CD4-positive, alpha-beta T cell (primary cell): ENCODE data around the gene CSF1R. TPM values are rescaled to one million over a fixed set of nuclear protein-coding genes. Genes with fewer than 3 reads are reported as not detected.

Experiments used
- ATAC-seq: fragments of 200-7000 bp; cut with Tn5 transposase; one replicate; pipeline ENCODE4 v1.10.0; 2022; ENCODE audit warnings: mild to moderate bottlenecking; ENCODE audit not compliant: poor library complexity
- CTCF ChIA-PET: fragments of 350-600 bp; sonication (Branson Sonifier 250); formaldehyde crosslinking; loops from one replicate; lab custom pipeline; 2021; ENCODE audit warnings: antibody characterized with exemption, inconsistent platforms; lab: Charles Lee
- POLR2A ChIA-PET: fragments of 350-600 bp; sonication (Branson Sonifier 250); formaldehyde crosslinking; loops from one replicate; lab custom pipeline; 2021; ENCODE audit warnings: antibody characterized with exemption, inconsistent platforms; lab: Charles Lee
- DNase-seq, 14 experiments: peaks; one replicate each; pipeline ENCODE4 v3.0.0-alpha.2; 2013 to 2020; ENCODE audit warnings: mixed read lengths in 2 of 14
- H3K27ac ChIP-seq, 2 donors: one replicate each; pipeline versions ENCODE4 v1.5.1 to v1.7.0; 2013; ENCODE audit warnings: low read length in 2 of 2, low read depth in 1 of 2, mild to moderate bottlenecking in 1 of 2
- H3K27me3 ChIP-seq, 2 experiments: 1 replicate in 1 of 2; 2 replicates in 1 of 2; pipeline versions ENCODE4 v1.6.1 to v1.7.0; 2013; ENCODE audit warnings: low read length in 2 of 2, control low read depth in 1 of 2, mild to moderate bottlenecking in 1 of 2, moderate library complexity in 1 of 2; ENCODE audit not compliant: insufficient read depth in 2 of 2, control insufficient read depth in 1 of 2
- H3K36me3 ChIP-seq: one replicate; pipeline ENCODE4 v1.6.1; 2013; ENCODE audit warnings: low read length, control low read depth; ENCODE audit not compliant: insufficient read depth
- H3K4me1 ChIP-seq: one replicate; pipeline ENCODE4 v1.6.1; 2013; ENCODE audit warnings: low read length, control low read depth; ENCODE audit not compliant: insufficient read depth
- H3K4me3 ChIP-seq: one replicate; pipeline ENCODE4 v1.5.1; 2013; ENCODE audit warnings: mild to moderate bottlenecking, low read length, moderate library complexity
- H3K9me3 ChIP-seq, 2 experiments: 1 replicate in 1 of 2; 2 replicates in 1 of 2; pipeline versions ENCODE4 v1.6.1 to v1.7.0; 2013; ENCODE audit warnings: low read length in 2 of 2, mild to moderate bottlenecking in 2 of 2, control low read depth in 1 of 2, moderate library complexity in 1 of 2; ENCODE audit not compliant: control insufficient read depth in 1 of 2, insufficient read depth in 1 of 2
- H3K27ac Mint-ChIP-seq: one replicate; pipeline ENCODE4 v1.8.0; 2020; ENCODE audit warnings: mixed read lengths
- H3K27me3 Mint-ChIP-seq: one replicate; pipeline ENCODE4 v1.8.0; 2021; ENCODE audit warnings: mixed read lengths
- H3K36me3 Mint-ChIP-seq: one replicate; pipeline ENCODE4 v1.8.0; 2021; ENCODE audit warnings: low read depth, mixed read lengths
- H3K4me1 Mint-ChIP-seq: one replicate; pipeline ENCODE4 v1.8.0; 2021; ENCODE audit warnings: low read depth, mixed read lengths
- H3K4me3 Mint-ChIP-seq: one replicate; pipeline ENCODE4 v1.8.0; 2020; ENCODE audit warnings: mild to moderate bottlenecking, mixed read lengths
- H3K9me3 Mint-ChIP-seq: one replicate; pipeline ENCODE4 v1.8.0; 2020; ENCODE audit warnings: mixed read lengths
- intact Hi-C, 2 experiments: fragments of 100-400 bp; cut with DNase I in 1 of 2; cut with micrococcal nuclease in 1 of 2; formaldehyde crosslinking; loops; one replicate each; pipeline versions ENCODE4 v1.15.1 to v1.9.0; 2023 to 2025; cut with DNase I, micrococcal nuclease
- total RNA-seq, 174 experiments: library from RNA in 2 of 174; stranded (reverse) in 2 of 174; gene quantifications; one replicate each; pipeline ENCODE4 v1.2.3 and lab custom pipeline; 2021 to 2026
- TF ChIP-seq, protein P1 (sequence below): fragments of 200-600 bp; IDR thresholded peaks from one replicate; pipeline ENCODE4 v1.8.0; 2022; ENCODE audit warnings: antibody characterized with exemption, mild to moderate bottlenecking

The CSF1R gene
- total RNA-seq, 2 experiments from 2014 or later: 0.45 to 0.52 TPM

DNA sequence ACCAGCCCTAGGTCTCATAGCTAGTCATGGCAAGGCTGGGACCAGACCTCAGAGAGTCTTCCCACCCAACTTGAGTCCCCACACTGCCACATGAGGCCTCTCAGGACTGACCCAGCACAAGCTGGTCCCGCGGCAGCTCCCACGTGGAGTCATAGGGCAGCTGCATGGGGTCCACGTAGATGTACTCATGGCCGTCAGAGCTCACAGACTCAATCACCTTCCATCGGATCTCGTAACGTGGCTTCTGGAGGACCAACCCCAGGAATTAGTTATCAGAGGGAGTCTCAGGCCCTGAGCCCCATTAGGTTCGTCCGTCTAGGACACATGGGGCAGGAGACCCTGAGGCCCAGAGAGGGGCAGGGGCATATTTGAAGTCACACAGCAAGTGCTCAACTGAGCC lies 39.0 kb upstream of the CSF1R start:
- CTCF ChIA-PET: no interaction called here
- no peak overlapping the region for H3K27ac ChIP-seq
- DNase-seq (no peak), ATAC-seq (no peak)
- H3K4me3 Mint-ChIP-seq: no peak overlapping the region
- TF ChIP-seq, protein P1, sequence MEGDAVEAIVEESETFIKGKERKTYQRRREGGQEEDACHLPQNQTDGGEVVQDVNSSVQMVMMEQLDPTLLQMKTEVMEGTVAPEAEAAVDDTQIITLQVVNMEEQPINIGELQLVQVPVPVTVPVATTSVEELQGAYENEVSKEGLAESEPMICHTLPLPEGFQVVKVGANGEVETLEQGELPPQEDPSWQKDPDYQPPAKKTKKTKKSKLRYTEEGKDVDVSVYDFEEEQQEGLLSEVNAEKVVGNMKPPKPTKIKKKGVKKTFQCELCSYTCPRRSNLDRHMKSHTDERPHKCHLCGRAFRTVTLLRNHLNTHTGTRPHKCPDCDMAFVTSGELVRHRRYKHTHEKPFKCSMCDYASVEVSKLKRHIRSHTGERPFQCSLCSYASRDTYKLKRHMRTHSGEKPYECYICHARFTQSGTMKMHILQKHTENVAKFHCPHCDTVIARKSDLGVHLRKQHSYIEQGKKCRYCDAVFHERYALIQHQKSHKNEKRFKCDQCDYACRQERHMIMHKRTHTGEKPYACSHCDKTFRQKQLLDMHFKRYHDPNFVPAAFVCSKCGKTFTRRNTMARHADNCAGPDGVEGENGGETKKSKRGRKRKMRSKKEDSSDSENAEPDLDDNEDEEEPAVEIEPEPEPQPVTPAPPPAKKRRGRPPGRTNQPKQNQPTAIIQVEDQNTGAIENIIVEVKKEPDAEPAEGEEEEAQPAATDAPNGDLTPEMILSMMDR: no peak
- H3K27me3 ChIP-seq: no peaks in the 10 kb centered on the region
- POLR2A ChIA-PET: no interaction called here
- no peaks in the 10 kb centered on the region for H3K36me3 Mint-ChIP-seq
- H3K27ac Mint-ChIP-seq: no peak overlapping the region
- H3K4me1 Mint-ChIP-seq: no peaks in the 10 kb centered on the region
- H3K4me1 ChIP-seq: peaks cover 4% of the 10 kb centered on the region
- no peaks in the 10 kb centered on the region for H3K9me3 ChIP-seq
- H3K27me3 Mint-ChIP-seq: no peaks in the 10 kb centered on the region
- intact Hi-C loops: no loop called here
- H3K36me3 ChIP-seq: no peaks in the 10 kb centered on the region
- H3K4me3 ChIP-seq: no peak overlapping the region
- no peaks in the 10 kb centered on the region for H3K9me3 Mint-ChIP-seq

DNA sequence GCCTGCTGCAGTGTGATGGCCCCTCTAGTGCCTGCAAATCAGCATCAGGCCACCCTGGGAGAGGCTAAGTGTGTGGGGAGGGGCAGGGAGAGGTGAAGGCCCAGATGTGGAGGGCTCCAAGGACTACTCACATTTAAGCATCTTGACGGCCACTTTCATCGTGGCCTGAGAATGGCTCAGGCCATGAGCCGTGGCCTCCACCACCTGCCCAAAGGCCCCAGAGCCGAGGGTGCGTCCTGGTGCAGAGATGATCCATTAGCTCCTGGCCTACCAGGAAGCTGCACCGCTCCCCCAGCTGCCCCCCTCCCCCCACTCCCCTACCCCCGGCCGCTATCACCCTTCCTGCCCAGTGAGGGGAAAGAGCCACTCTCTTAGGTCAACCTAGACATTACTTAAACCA lies 38.2 kb upstream of the CSF1R start:
- Mint-ChIP-seq H3K27me3 (no peaks in the 10 kb centered on the region), H3K4me3 (no peak overlapping the region), H3K9me3 (no peaks in the 10 kb centered on the region), H3K4me1 (no peaks in the 10 kb centered on the region), H3K36me3 (no peaks in the 10 kb centered on the region), H3K27ac (no peak overlapping the region)
- POLR2A ChIA-PET: no interaction called here
- CTCF ChIA-PET: no interaction called here
- H3K4me3 ChIP-seq: no peak overlapping the region
- intact Hi-C loops: no loop called here
- H3K4me1 ChIP-seq: no peaks in the 10 kb centered on the region
- TF ChIP-seq, protein P1: no peak
- no peak for ATAC-seq
- H3K27ac ChIP-seq: no peak overlapping the region
- H3K36me3 ChIP-seq: no peaks in the 10 kb centered on the region
- no peak for DNase-seq
- no peaks in the 10 kb centered on the region for H3K27me3 ChIP-seq
- no peaks in the 10 kb centered on the region for H3K9me3 ChIP-seq

DNA sequence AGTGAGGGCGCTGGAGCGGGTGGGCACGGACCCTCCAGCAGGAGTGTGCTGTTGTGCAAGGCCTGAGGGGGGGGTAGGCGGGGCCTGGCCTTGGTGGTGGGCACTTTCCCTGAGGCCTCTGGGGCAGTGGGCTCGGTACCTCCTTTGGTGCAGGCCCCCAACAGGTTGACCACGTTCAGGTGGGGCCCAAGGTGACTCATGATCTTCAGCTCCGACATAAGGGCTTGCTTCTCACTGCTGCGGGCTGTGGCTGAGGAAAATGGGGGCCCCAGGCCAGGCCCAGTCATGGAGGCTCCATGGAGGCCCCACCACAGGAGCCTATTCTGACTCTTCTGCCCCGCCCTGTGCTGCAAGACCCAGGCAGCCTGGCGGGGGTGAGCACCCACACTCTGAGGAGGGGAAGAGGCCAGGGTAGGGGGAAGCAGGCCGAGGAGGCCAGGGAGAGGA lies 37.8 kb upstream of the CSF1R start:
- H3K27ac Mint-ChIP-seq: no peak overlapping the region
- Histone ChIP-seq H3K27ac (no peak overlapping the region), H3K4me3 (no peak overlapping the region), H3K4me1 (no peaks in the 10 kb centered on the region), H3K36me3 (no peaks in the 10 kb centered on the region), H3K9me3 (no peaks in the 10 kb centered on the region), H3K27me3 (no peaks in the 10 kb centered on the region)
- ATAC-seq: no peak
- no peaks in the 10 kb centered on the region for H3K27me3 Mint-ChIP-seq
- H3K4me1 Mint-ChIP-seq: no peaks in the 10 kb centered on the region
- intact Hi-C loops: no loop called here
- no peak for DNase-seq
- TF ChIP-seq, protein P1: no peak
- H3K4me3 Mint-ChIP-seq: no peak overlapping the region
- CTCF ChIA-PET: no interaction called here
- POLR2A ChIA-PET: no interaction called here
- no peaks in the 10 kb centered on the region for H3K36me3 Mint-ChIP-seq
- H3K9me3 Mint-ChIP-seq: no peaks in the 10 kb centered on the region
